Stomach smooth muscle (tissue), 2 donors: ENCODE measurements around the gene PCSK6.
"Not testable (repeated sequence)": the region's sequence is repeated elsewhere in the genome, so short reads cannot be mapped to it uniquely, and the experiment has no call there.

Experiments
- H3K27ac ChIP-seq: one replicate; pipeline ENCODE4 v1.7.0; 2013; ENCODE audit warnings: mild to moderate bottlenecking, low read length, inconsistent platforms
- H3K27me3 ChIP-seq, 2 donors: one replicate each; pipeline ENCODE4 v1.7.0; 2013; ENCODE audit warnings: low read length in 2 of 2; ENCODE audit not compliant: insufficient read depth in 2 of 2, control insufficient read depth in 1 of 2
- H3K36me3 ChIP-seq, 2 donors: one replicate each; pipeline ENCODE4 v1.7.0; 2013; ENCODE audit warnings: low read length in 2 of 2; ENCODE audit not compliant: control insufficient read depth in 2 of 2, insufficient read depth in 2 of 2
- H3K4me1 ChIP-seq: one replicate; pipeline ENCODE4 v1.7.0; 2013; ENCODE audit warnings: low read length; ENCODE audit not compliant: control insufficient read depth, insufficient read depth
- H3K4me3 ChIP-seq, 2 donors: one replicate each; pipeline ENCODE4 v1.7.0; 2013; ENCODE audit warnings: low read length in 2 of 2
- H3K9ac ChIP-seq, 2 donors: one replicate each; pipeline ENCODE4 v1.7.0; 2013; ENCODE audit warnings: low read length in 2 of 2, mild to moderate bottlenecking in 1 of 2
- H3K9me3 ChIP-seq, 2 donors: one replicate each; pipeline ENCODE4 v1.7.0; 2013; ENCODE audit warnings: low read length in 2 of 2; ENCODE audit not compliant: control insufficient read depth in 2 of 2
- donor health status: healthy.
- donor health status: Pancreatic carcinoma.

Gene PCSK6

DNA sequence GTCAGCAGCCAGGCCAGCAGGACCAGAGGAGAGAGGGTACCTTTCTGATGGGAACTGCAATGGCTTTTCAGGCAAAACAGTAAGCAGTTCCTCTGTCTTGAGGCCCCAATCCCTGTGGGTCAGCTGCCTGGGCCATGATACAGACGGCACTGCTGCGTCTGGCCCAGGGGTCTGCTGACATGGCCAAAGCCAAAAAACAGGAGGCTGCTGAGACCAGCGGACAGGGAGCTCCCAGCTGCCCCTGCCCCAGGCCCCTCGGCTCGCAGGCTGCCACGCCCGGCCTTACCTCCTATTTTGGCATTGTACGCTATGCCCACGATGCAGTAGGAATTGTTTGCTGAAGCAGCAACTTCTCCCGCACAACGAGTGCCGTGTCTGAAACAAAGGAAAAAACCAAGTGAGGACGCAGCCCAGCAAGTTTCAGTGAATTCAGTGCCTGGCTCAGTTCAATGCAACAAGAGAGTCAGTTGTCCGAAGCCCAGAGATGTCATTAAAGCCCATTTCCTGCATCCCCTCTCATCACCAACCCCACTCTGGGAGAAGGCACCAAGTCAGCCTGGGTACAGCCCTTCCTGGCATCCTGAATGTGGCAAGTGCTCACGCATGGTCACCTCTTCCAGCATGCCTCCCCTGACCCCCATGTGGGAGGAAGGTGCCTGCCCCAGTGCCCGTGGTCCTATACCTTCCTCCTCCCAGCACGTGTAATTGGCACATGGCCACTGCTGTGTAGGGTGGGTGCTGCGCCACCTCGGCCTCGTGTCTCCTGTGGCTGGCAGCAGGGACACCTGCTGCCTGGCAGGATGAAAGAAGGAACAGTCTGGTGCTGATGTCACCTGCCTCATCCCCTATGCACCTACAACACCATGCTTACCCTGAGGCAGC is 61.7 kb downstream of the PCSK6 start:
- no peaks in the 10 kb centered on the region for H3K27me3 ChIP-seq
- H3K4me3 ChIP-seq: no peak overlapping the region
- no peak overlapping the region for H3K27ac ChIP-seq
- no peaks in the 10 kb centered on the region for H3K4me1 ChIP-seq
- peaks cover 0 to 10% of the 10 kb centered on the region in 2 donors for H3K36me3 ChIP-seq
- H3K9me3 ChIP-seq: no peaks in the 10 kb centered on the region
- H3K9ac ChIP-seq: no peak overlapping the region

DNA sequence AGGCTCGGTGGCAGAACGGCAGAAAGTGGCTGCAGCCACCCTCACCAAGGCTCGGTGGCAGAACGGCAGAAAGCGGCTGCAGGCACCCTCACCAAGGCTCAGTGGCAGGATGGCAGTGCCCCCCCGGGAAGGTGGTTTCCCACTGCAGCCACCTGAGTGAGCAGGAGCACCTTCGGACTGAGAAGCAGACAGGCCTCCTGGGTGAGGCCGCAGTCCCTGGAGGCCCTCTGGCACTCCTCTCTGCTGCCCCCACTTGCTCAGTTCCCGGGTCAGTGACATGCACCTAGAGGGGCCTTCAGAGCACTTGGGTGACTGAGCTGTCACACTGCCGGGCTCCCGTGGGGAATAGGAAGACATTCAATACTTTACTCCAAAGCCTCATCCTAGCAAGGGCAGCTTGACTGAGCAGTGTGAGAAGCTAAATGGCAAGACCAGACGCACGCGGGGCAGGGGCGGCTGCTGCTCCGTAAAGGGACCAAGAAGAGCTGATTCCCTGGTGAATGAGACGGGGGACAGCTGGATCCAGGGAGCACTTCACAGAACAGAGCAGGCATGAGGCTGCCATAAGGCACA is 62.7 kb downstream of the PCSK6 start:
- Histone ChIP-seq H3K9ac (no peak overlapping the region), H3K36me3 (peaks cover 0 to 10% of the 10 kb centered on the region in 2 donors), H3K9me3 (no peaks in the 10 kb centered on the region), H3K4me3 (no peak overlapping the region), H3K27me3 (no peaks in the 10 kb centered on the region), H3K27ac (no peak overlapping the region), H3K4me1 (no peaks in the 10 kb centered on the region)

DNA sequence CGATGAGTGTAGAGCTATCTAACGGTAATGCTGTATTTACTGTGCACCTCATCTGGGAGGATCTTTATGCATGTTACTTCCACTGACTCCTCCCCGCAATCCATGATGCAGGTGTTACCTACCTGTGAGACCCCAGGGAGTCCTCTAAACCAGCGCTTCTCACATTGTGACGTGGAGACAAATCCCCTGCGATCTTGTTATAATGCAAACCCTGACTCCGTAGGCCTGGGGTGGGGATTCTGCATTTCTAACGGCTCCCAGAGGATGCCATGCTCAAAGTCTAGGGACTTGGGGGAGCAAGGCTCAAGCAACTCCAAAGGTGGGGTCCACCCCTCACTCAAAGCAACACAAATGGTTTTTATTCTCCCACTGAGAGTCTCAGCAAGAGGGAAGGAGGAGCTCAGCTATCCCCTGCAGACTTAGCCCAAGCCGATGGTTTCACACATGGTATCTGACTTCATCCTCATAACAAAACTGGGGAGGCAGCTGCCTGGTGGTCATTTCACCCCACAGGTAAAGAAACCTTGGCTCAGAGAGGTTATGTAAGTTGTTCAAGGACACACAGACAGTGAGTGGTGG is 63.6 kb downstream of the PCSK6 start:
- H3K9ac ChIP-seq: no peak overlapping the region
- no peak overlapping the region for H3K27ac ChIP-seq
- no peak overlapping the region for H3K4me3 ChIP-seq
- H3K4me1 ChIP-seq: no peaks in the 10 kb centered on the region
- H3K36me3 ChIP-seq: peaks cover 0 to 9% of the 10 kb centered on the region in 2 donors
- no peaks in the 10 kb centered on the region for H3K27me3 ChIP-seq
- H3K9me3 ChIP-seq: no peaks in the 10 kb centered on the region

DNA sequence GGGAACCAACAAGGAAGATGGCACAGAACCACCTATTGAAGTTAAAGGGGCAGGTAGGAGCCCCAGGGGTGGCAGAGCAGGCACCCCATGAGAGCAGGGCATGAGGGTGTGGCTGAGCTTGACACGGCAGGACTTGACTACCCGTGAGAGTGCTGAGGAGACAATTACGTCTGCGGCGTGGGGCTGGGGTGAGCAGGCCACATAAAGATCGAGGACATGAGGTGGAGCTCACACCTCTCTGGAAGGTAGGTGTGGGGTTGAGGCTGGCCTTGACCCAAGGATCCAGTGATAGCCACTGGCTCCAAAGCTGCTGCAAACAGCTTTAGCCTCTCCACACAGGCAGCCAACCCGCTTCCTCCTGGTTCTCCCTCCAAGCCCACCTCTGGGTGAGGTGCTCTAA is 64.5 kb downstream of the PCSK6 start:
- no peak overlapping the region for H3K4me3 ChIP-seq
- H3K9me3 ChIP-seq: no peaks in the 10 kb centered on the region
- H3K27ac ChIP-seq: no peak overlapping the region
- no peaks in the 10 kb centered on the region for H3K27me3 ChIP-seq
- H3K36me3 ChIP-seq: peaks cover 0 to 7% of the 10 kb centered on the region in 2 donors
- no peaks in the 10 kb centered on the region for H3K4me1 ChIP-seq
- H3K9ac ChIP-seq: no peak overlapping the region

DNA sequence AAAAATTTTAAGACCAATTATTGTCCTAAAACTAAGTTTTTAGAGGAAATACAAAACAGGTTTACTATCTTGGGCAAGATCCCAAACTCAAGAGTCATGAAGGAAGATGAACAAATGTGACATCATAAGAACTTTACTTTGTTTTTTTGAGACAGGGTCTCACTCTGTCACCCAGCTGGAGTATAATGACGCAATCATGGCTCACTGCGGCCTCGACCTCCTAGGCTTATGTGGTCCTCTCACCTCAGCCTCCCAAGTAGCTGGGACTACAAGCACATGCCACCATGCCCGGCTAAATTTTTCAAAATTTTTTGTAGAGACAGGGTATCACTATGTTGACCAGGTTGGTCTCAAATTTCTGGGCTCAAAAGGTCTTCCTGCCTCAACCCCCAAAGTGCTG is 69.3 kb downstream of the PCSK6 start:
- Histone ChIP-seq H3K4me1 (no peaks in the 10 kb centered on the region), H3K9me3 (no peaks in the 10 kb centered on the region), H3K9ac (no peak overlapping the region), H3K4me3 (no peak overlapping the region), H3K36me3 (no peaks in the 10 kb centered on the region), H3K27me3 (no peaks in the 10 kb centered on the region), H3K27ac (no peak overlapping the region)

DNA sequence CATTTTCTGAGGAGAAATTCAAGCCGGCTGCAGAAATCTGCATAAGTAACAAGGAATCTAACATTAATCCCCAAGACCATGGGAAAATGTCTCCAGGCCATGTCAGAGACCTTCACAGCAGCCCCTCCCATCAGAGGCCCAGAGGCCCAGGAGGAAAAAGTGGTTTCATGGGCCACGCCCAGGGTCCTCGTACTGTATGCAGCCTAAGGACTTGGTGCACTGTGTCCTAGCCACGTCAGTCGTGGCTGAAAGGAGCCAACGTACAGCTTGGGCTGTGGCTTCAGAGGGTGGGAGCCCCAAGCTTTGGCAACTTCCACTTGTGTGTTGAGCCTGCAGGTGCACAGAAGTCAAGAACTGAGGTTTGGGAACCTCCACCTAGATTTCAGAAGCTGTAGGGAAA is 73.0 kb downstream of the PCSK6 start:
- H3K9ac ChIP-seq, H3K9me3 ChIP-seq, H3K27me3 ChIP-seq, H3K36me3 ChIP-seq, H3K4me3 ChIP-seq, H3K4me1 ChIP-seq, H3K27ac ChIP-seq: not testable (repeated sequence)

DNA sequence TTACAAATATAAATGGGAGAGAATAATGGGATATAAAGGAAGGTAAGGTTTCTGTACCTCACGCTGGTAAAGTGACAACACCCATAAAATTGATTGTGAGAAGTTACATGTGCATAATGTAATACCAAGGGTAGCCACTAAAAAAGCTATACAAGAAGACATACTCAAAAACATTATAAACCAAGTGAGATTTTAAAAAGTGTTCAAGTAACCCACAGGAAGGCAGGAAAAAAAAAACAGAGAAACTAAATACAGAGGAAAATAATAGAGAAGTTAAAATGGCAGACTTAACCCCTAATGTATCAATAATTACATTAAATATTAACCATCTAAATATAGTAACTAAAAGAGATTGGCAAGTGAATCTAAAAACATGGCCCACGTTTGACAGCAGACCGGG is 76.3 kb downstream of the PCSK6 start:
- no peak overlapping the region for H3K4me3 ChIP-seq
- H3K27me3 ChIP-seq: no peaks in the 10 kb centered on the region
- H3K36me3 ChIP-seq: peaks cover 0 to 3% of the 10 kb centered on the region in 2 donors

DNA sequence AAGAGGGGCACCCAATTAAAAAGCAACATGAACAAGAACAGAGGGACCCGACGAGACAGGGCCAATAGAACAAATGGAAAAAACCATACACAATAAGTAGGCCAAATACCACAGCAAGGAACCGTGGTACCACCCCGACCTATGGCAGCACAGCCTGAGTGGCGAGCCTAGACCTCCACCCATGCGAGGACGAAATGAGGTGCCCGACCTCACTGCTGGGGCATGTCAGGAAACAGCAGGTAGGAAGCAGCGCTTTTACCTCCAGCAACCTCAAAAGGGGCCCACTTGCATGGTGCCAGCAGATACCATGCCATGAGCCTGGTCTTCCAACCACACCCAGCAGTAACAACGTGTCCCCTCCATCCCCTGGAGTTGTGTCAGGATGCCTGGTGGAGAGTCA is 77.9 kb downstream of the PCSK6 start:
- Histone ChIP-seq H3K27ac (no peak overlapping the region), H3K9me3 (no peaks in the 10 kb centered on the region), H3K27me3 (no peaks in the 10 kb centered on the region), H3K4me1 (no peaks in the 10 kb centered on the region), H3K4me3 (no peak overlapping the region), H3K9ac (no peak overlapping the region), H3K36me3 (peaks cover 0 to 3% of the 10 kb centered on the region in 2 donors)

More for the DNA sequence above, 76.3 kb downstream of the PCSK6 start:
- Histone ChIP-seq H3K9ac (no peak overlapping the region), H3K9me3 (no peaks in the 10 kb centered on the region), H3K27ac (no peak overlapping the region), H3K4me1 (no peaks in the 10 kb centered on the region)

DNA sequence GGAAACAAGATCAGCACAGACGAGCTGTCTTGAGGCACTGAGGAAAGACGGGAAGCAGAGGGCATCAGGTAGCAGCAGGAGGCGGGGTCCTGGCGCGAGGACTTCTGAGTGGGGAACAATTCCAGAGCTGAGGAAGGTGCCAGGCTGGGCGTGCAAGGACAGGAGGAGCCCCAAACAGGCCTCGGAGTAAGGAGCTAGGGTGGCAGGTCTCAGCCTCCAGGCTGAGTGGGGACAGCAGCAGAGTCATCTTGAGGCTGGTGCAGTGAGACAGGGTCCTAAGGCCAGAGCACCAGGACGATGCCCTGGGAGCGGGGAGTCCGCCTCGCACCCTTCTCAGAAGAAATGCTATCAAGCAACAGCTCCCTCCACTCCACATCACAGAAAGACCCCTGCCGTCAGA is 78.4 kb downstream of the PCSK6 start:
- no peak overlapping the region for H3K4me3 ChIP-seq
- H3K4me1 ChIP-seq: no peaks in the 10 kb centered on the region
- H3K27me3 ChIP-seq: no peaks in the 10 kb centered on the region
- no peak overlapping the region for H3K27ac ChIP-seq
- no peaks in the 10 kb centered on the region for H3K9me3 ChIP-seq
- H3K9ac ChIP-seq: no peak overlapping the region
- peaks cover 0 to 3% of the 10 kb centered on the region in 2 donors for H3K36me3 ChIP-seq

DNA sequence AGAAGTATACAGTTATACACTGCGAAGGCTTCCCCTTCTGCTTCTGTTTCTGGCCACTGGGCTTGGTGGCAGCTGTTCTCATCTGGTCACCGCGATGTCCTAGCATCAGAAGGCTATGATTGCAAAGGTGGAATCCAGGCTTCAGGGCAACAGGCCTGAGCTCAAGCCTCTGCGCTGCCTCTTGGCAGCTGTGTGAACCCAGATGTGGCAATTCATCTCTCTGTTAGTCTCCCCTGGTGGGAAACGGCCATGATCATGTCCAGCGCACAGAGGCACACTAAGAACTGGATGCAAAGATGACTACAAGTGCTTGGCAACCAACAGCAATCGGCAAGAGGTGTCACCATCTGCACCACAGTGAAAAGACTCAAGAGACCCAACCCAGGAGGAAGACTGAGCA is 78.9 kb downstream of the PCSK6 start:
- Histone ChIP-seq H3K4me1 (no peaks in the 10 kb centered on the region), H3K9me3 (no peaks in the 10 kb centered on the region)

DNA sequence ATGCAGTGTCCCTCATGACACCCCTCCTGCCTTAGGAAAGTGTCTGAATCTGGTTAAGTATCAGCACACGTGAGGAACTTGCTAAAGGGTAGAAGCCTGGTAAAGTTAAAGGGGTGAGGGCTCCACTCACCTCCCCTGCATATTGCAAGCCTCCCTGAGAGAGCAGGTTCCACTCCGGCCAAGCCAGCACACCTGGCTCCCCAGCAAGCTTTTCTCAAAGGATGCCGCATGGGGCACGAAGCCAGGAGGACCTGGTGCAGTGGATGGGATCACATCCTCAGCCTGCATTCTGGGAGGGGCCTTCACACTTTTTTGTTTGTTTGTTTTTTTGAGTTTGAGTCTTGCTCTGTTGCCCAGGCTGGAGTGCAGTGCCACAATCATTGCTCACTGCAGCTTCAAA is 79.9 kb downstream of the PCSK6 start:
- no peaks in the 10 kb centered on the region for H3K9me3 ChIP-seq
- no peak overlapping the region for H3K9ac ChIP-seq
- H3K36me3 ChIP-seq: peaks cover 0 to 3% of the 10 kb centered on the region in 2 donors
- no peak overlapping the region for H3K4me3 ChIP-seq
- H3K4me1 ChIP-seq: no peaks in the 10 kb centered on the region
- H3K27ac ChIP-seq: no peak overlapping the region
- no peaks in the 10 kb centered on the region for H3K27me3 ChIP-seq

More for the DNA sequence above, 78.9 kb downstream of the PCSK6 start:
- Histone ChIP-seq H3K36me3 (peaks cover 0 to 3% of the 10 kb centered on the region in 2 donors), H3K9ac (no peak overlapping the region), H3K27me3 (no peaks in the 10 kb centered on the region), H3K27ac (no peak overlapping the region), H3K4me3 (no peak overlapping the region)
